IPS-18a (cell line): Measurements from ENCODE around the gene FFAR3.

ENCODE experiments used
- H3K27ac ChIP-seq: one replicate; pipeline ENCODE4 v1.5.1; 2013; ENCODE audit warnings: low read length
- H3K27me3 ChIP-seq: one replicate; pipeline ENCODE4 v1.6.1; 2013; ENCODE audit warnings: mild to moderate bottlenecking, low read length; ENCODE audit not compliant: control insufficient read depth, insufficient read depth
- H3K36me3 ChIP-seq: one replicate; pipeline ENCODE4 v1.6.1; 2013; ENCODE audit warnings: low read depth, low read length; ENCODE audit not compliant: control insufficient read depth
- H3K4me1 ChIP-seq: one replicate; pipeline ENCODE4 v1.6.1; 2013; ENCODE audit warnings: low read depth, low read length; ENCODE audit not compliant: control insufficient read depth
- H3K4me3 ChIP-seq: one replicate; pipeline ENCODE4 v1.5.1; 2013; ENCODE audit warnings: low read length
- H3K9ac ChIP-seq: one replicate; pipeline ENCODE4 v1.6.1; 2013; ENCODE audit warnings: mild to moderate bottlenecking, low read length, moderate library complexity
- H3K9me3 ChIP-seq: one replicate; pipeline ENCODE4 v1.6.1; 2013; ENCODE audit warnings: low read depth, low read length; ENCODE audit not compliant: control insufficient read depth

The FFAR3 gene

GRCh38 chr19:35332817-35333216 is 25.4 kb upstream of the FFAR3 start:
- H3K27ac ChIP-seq = no peak overlapping the region
- H3K4me3 ChIP-seq = no peak overlapping the region
- H3K27me3 ChIP-seq = no peaks in the 10 kb centered on the region
- H3K36me3 ChIP-seq = no peaks in the 10 kb centered on the region
- no peaks in the 10 kb centered on the region for H3K9me3 ChIP-seq
- no peak overlapping the region for H3K9ac ChIP-seq
- peaks cover 3% of the 10 kb centered on the region for H3K4me1 ChIP-seq

GRCh38 chr19:35334144-35334753 is 24.0 kb upstream of the FFAR3 start:
- H3K4me1 ChIP-seq = no peaks in the 10 kb centered on the region
- H3K4me3 ChIP-seq = no peak overlapping the region
- no peaks in the 10 kb centered on the region for H3K36me3 ChIP-seq
- no peak overlapping the region for H3K27ac ChIP-seq
- no peaks in the 10 kb centered on the region for H3K27me3 ChIP-seq
- no peaks in the 10 kb centered on the region for H3K9me3 ChIP-seq
- no peak overlapping the region for H3K9ac ChIP-seq

- no peak overlapping the region for H3K9ac ChIP-seq
- H3K4me1 ChIP-seq = no peaks in the 10 kb centered on the region
- no peak overlapping the region for H3K4me3 ChIP-seq
- no peaks in the 10 kb centered on the region for H3K27me3 ChIP-seq
- H3K27ac ChIP-seq = no peak overlapping the region
- H3K9me3 ChIP-seq = no peaks in the 10 kb centered on the region
- no peaks in the 10 kb centered on the region for H3K36me3 ChIP-seq
Observed at GRCh38 chr19:35336166-35336955, 21.9 kb upstream of the FFAR3 start.

- H3K9ac ChIP-seq = no peak overlapping the region
- no peaks in the 10 kb centered on the region for H3K4me1 ChIP-seq
- no peaks in the 10 kb centered on the region for H3K36me3 ChIP-seq
Observed at GRCh38 chr19:35337097-35337983, 20.9 kb upstream of the FFAR3 start.

GRCh38 chr19:35337984-35338296 is 20.3 kb upstream of the FFAR3 start:
- no peaks in the 10 kb centered on the region for H3K27me3 ChIP-seq
- no peak overlapping the region for H3K9ac ChIP-seq
- H3K36me3 ChIP-seq = no peaks in the 10 kb centered on the region
- H3K9me3 ChIP-seq = no peaks in the 10 kb centered on the region
- H3K4me1 ChIP-seq = no peaks in the 10 kb centered on the region
- no peak overlapping the region for H3K4me3 ChIP-seq
- H3K27ac ChIP-seq = no peak overlapping the region

More at GRCh38 chr19:35337097-35337983, 20.9 kb upstream of the FFAR3 start:
- H3K9me3 ChIP-seq = no peaks in the 10 kb centered on the region
- no peaks in the 10 kb centered on the region for H3K27me3 ChIP-seq
- H3K4me3 ChIP-seq = no peak overlapping the region
- no peak overlapping the region for H3K27ac ChIP-seq

GRCh38 chr19:35340431-35340830 is 17.8 kb upstream of the FFAR3 start:
- no peaks in the 10 kb centered on the region for H3K9me3 ChIP-seq
- no peaks in the 10 kb centered on the region for H3K4me1 ChIP-seq
- no peaks in the 10 kb centered on the region for H3K27me3 ChIP-seq
- H3K36me3 ChIP-seq = no peaks in the 10 kb centered on the region
- H3K4me3 ChIP-seq = no peak overlapping the region
- H3K27ac ChIP-seq = no peak overlapping the region
- no peak overlapping the region for H3K9ac ChIP-seq

- Histone ChIP-seq H3K4me1 (no peaks in the 10 kb centered on the region), H3K9me3 (no peaks in the 10 kb centered on the region), H3K9ac (no peak overlapping the region), H3K27me3 (no peaks in the 10 kb centered on the region), H3K4me3 (no peak overlapping the region), H3K36me3 (no peaks in the 10 kb centered on the region), H3K27ac (no peak overlapping the region)
Observed at GRCh38 chr19:35341006-35341405, 17.3 kb upstream of the FFAR3 start.

GRCh38 chr19:35341565-35342225 is 16.6 kb upstream of the FFAR3 start:
- no peaks in the 10 kb centered on the region for H3K36me3 ChIP-seq
- H3K27me3 ChIP-seq = no peaks in the 10 kb centered on the region
- no peaks in the 10 kb centered on the region for H3K4me1 ChIP-seq
- no peak overlapping the region for H3K9ac ChIP-seq
- H3K9me3 ChIP-seq = no peaks in the 10 kb centered on the region
- no peak overlapping the region for H3K27ac ChIP-seq
- no peak overlapping the region for H3K4me3 ChIP-seq

- H3K27ac ChIP-seq = no peak overlapping the region
- H3K27me3 ChIP-seq = no peaks in the 10 kb centered on the region
- no peaks in the 10 kb centered on the region for H3K36me3 ChIP-seq
- no peak overlapping the region for H3K4me3 ChIP-seq
- no peaks in the 10 kb centered on the region for H3K4me1 ChIP-seq
- H3K9ac ChIP-seq = no peak overlapping the region
- H3K9me3 ChIP-seq = no peaks in the 10 kb centered on the region
Observed at GRCh38 chr19:35342430-35342829, 15.8 kb upstream of the FFAR3 start.

GRCh38 chr19:35344511-35345031 is 13.7 kb upstream of the FFAR3 start:
- no peaks in the 10 kb centered on the region for H3K36me3 ChIP-seq
- no peaks in the 10 kb centered on the region for H3K4me1 ChIP-seq
- H3K9me3 ChIP-seq = no peaks in the 10 kb centered on the region
- no peak overlapping the region for H3K9ac ChIP-seq
- H3K27me3 ChIP-seq = no peaks in the 10 kb centered on the region
- no peak overlapping the region for H3K27ac ChIP-seq
- H3K4me3 ChIP-seq = no peak overlapping the region

- no peak overlapping the region for H3K27ac ChIP-seq
Observed at GRCh38 chr19:35345671-35346111, 12.6 kb upstream of the FFAR3 start.

More at GRCh38 chr19:35345671-35346111, 12.6 kb upstream of the FFAR3 start:
- H3K27me3 ChIP-seq = no peaks in the 10 kb centered on the region
- no peak overlapping the region for H3K9ac ChIP-seq
- no peak overlapping the region for H3K4me3 ChIP-seq
- H3K9me3 ChIP-seq = no peaks in the 10 kb centered on the region
- no peaks in the 10 kb centered on the region for H3K4me1 ChIP-seq
- H3K36me3 ChIP-seq = no peaks in the 10 kb centered on the region
